Testis (tissue), 2 donors: Measurements from ENCODE around the gene GPR89B.
"Not testable (repeated sequence)": the region's sequence is repeated elsewhere in the genome, so short reads cannot be mapped to it uniquely, and the experiment has no call there.

Source experiments
- CTCF ChIP-seq, 3 experiments: fragments of 450-650 bp in 2 of 3; fragments of 200-600 bp in 1 of 3; sonication (generic) in 1 of 3; IDR thresholded peaks; one replicate each; pipeline ENCODE4 v1.5.1; 2016 to 2019; ENCODE audit warnings: antibody characterized with exemption in 3 of 3, mild to moderate bottlenecking in 2 of 3, moderate library complexity in 1 of 3
- POLR2A ChIP-seq: fragments of 450-650 bp; IDR thresholded peaks from one replicate; pipeline ENCODE4 v1.6.1; 2017; ENCODE audit warnings: antibody characterized with exemption, mild to moderate bottlenecking, moderate library complexity

GRCh38 chr1:147992916-147993315 is 64.7 kb downstream of the GPR89B start:
- TF ChIP-seq CTCF (IDR thresholded peaks at IDR 0.05); POLR2A: not testable (repeated sequence)
